WERI-Rb-1 (cell line): Measurements from ENCODE around the gene PNPLA8.

Experiments used
- DNase-seq: peaks from one replicate; pipeline ENCODE4 v3.0.0-alpha.2; 2020
- H3K27ac ChIP-seq: fragments of 250-450 bp; sonication (Bioruptor Pico); 2 replicates; pipeline ENCODE4 v1.5.1; 2020; ENCODE audit warnings: mild to moderate bottlenecking, moderate library complexity
- H3K27me3 ChIP-seq: fragments of 250-450 bp; sonication (Bioruptor Pico); 2 replicates; pipeline ENCODE4 v1.5.1; 2021; ENCODE audit warnings: mild to moderate bottlenecking, low read depth, moderate library complexity; ENCODE audit not compliant: insufficient read depth, severe bottlenecking
- H3K36me3 ChIP-seq: fragments of 250-450 bp; sonication (Bioruptor Pico); 2 replicates; pipeline ENCODE4 v1.5.1; 2020; ENCODE audit warnings: mild to moderate bottlenecking, moderate library complexity
- H3K4me3 ChIP-seq: 2 replicates; pipeline ENCODE4 v1.5.1; 2011; ENCODE audit warnings: low read depth, mild to moderate bottlenecking, control low read depth, low read length
- H3K9me3 ChIP-seq: fragments of 250-450 bp; sonication (Bioruptor Pico); 2 replicates; pipeline ENCODE4 v1.5.1; 2021; ENCODE audit warnings: mild to moderate bottlenecking, moderate library complexity; ENCODE audit not compliant: severe bottlenecking
- CTCF ChIP-seq: IDR thresholded peaks from 2 replicates; pipeline ENCODE4 v1.5.1; 2011; ENCODE audit warnings: low read depth, mild to moderate bottlenecking, control low read depth, inconsistent platforms, low read length

PNPLA8 gene, protein sequence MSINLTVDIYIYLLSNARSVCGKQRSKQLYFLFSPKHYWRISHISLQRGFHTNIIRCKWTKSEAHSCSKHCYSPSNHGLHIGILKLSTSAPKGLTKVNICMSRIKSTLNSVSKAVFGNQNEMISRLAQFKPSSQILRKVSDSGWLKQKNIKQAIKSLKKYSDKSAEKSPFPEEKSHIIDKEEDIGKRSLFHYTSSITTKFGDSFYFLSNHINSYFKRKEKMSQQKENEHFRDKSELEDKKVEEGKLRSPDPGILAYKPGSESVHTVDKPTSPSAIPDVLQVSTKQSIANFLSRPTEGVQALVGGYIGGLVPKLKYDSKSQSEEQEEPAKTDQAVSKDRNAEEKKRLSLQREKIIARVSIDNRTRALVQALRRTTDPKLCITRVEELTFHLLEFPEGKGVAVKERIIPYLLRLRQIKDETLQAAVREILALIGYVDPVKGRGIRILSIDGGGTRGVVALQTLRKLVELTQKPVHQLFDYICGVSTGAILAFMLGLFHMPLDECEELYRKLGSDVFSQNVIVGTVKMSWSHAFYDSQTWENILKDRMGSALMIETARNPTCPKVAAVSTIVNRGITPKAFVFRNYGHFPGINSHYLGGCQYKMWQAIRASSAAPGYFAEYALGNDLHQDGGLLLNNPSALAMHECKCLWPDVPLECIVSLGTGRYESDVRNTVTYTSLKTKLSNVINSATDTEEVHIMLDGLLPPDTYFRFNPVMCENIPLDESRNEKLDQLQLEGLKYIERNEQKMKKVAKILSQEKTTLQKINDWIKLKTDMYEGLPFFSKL

DNA sequence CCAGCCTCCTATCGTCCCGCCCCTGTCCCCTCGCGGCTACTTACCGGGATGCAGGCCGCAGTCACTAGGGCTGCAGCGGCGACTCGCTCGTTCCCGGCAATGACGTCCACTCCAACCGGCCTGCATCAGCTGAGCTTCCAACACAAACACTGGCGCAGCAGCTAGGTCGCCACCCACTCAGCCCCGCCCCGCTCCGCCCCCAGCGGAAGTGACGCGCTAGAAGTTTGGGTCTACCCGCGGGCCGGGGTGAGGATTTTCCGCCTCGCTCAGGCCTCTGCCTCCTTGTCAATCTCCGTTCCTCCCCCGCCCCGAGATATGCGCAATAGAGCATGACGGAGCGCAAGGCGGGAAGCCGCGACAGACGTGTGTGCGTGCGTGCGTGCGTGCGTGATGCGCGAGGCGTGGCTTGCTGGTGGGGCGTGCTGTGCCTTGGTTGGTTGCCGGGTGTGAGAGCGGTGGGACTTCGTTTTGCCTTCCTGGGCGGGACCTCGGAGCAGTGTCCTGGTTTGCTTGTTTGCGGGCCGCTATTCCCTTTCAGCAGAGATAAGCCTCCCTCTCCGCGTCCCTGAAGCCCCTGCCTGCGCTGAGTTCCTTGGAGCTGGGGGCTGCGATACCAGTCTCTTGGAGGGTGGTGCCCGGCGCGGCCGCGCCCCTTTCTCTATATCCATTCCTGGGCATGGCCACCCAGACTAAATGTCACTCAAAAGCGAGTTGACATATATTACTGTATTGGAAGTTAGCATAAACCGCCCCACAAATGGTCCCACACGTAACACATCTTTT is at the start of gene PNPLA8:
Gene PNPLA8 (minus strand): TSS at position 151 of the 783 bp plus-strand sequence. CDS start 10,644 bp downstream, outside the sequence.
- H3K36me3 ChIP-seq = no peaks in the 10 kb centered on the region
- DNase-seq = peak; percentile 99
- no peak for TF ChIP-seq CTCF
- H3K27me3 ChIP-seq = no peaks in the 10 kb centered on the region
- H3K27ac ChIP-seq = peak within 1 kb of the TSS; percentile 83
- H3K4me3 ChIP-seq = peak within 1 kb of the TSS; percentile 76
- no peaks in the 10 kb centered on the region for H3K9me3 ChIP-seq

- peaks cover 27% of the 10 kb centered on the region for H3K36me3 ChIP-seq
- no peaks in the 10 kb centered on the region for H3K27me3 ChIP-seq
- H3K9me3 ChIP-seq = peaks cover 4% of the 10 kb centered on the region
- DNase-seq = no peak
- H3K4me3 ChIP-seq = no peak overlapping the region
- TF ChIP-seq CTCF = no peak
- H3K27ac ChIP-seq = no peak overlapping the region
These were observed 49.2 kb upstream of the PNPLA8 start for GRCh38 chr7:108575156-108575555.

- Histone ChIP-seq H3K9me3 (no peaks in the 10 kb centered on the region), H3K4me3 (no peak overlapping the region), H3K36me3 (peaks cover 27% of the 10 kb centered on the region), H3K27me3 (no peaks in the 10 kb centered on the region), H3K27ac (no peak overlapping the region)
- DNase-seq = no peak
- TF ChIP-seq CTCF = no peak
These were observed 46.5 kb upstream of the PNPLA8 start for GRCh38 chr7:108572480-108572879.

GRCh38 chr7:108570146-108570755 is 44.3 kb upstream of the PNPLA8 start:
- H3K27ac ChIP-seq = peak overlapping the region; percentile 95
- no peaks in the 10 kb centered on the region for H3K9me3 ChIP-seq
- no peak for TF ChIP-seq CTCF
- peak overlapping the region; percentile 85 for H3K4me3 ChIP-seq
- no peaks in the 10 kb centered on the region for H3K27me3 ChIP-seq
- H3K36me3 ChIP-seq = peaks cover 28% of the 10 kb centered on the region
- peak; percentile 45 for DNase-seq

DNA sequence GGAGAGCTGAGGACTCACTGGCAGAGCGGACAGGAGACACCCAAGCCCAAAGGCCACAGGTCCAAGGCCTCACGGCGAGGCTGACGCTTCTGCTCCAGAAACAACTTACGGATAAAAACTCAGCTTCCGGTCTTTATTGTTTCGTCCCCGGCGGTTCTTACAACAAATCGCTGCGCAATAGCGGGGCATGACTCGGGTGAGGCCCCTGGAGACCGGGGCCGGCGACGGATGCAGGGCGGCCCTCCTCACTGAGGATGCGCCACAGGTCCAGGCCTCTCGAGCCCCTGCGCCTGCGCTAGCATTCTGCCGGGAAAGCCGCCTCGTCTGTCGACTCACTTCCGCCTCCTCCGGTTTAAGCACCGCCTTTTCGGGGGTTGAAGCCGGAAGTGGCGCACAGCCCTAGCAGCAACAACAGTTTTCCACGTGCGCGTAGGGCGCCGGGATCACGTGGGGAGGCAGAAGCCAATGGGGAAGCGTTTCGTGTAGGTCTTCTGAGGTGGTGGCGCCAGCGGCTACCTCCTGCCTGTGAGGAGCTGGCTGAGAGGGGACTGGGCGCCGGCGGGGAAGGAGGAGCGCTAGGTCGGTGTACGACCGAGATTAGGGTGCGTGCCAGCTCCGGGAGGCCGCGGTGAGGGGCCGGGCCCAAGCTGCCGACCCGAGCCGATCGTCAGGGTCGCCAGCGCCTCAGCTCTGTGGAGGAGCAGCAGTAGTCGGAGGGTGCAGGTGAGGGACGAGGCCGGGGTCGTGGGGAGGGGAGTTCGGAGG is 43.6 kb upstream of the PNPLA8 start, which contains the start of the genes DNAJB9 and THAP5:
Gene DNAJB9 (plus strand): TSS at position 494 of the 765 bp plus-strand sequence. CDS start 1,853 bp downstream, outside the sequence.
Gene THAP5 (minus strand): TSS at position 326 of the 765 bp plus-strand sequence. CDS start 137 bp downstream, at position 189.
- peak; percentile 99 for DNase-seq
- Histone ChIP-seq H3K9me3 (no peaks in the 10 kb centered on the region), H3K27ac (peak within 1 kb of the TSS; percentile 95), H3K27me3 (no peaks in the 10 kb centered on the region), H3K36me3 (peaks cover 26% of the 10 kb centered on the region), H3K4me3 (peak within 1 kb of the TSS; percentile 85)
- TF ChIP-seq CTCF = no peak
